Activated CD4-positive, alpha-beta memory T cell treated with anti-CD3 and anti-CD28 coated beads, Interleukin-2, amount 10 ng/mL, durations not matched to agents 7 days and 5 days (primary cell): ENCODE data around the gene WIPI1. TPM values are rescaled to one million over a fixed set of nuclear protein-coding genes. Genes with fewer than 3 reads are reported as not detected.

Source experiments
- CTCF ChIA-PET: fragments of 350-600 bp; sonication (Branson Sonifier 250); formaldehyde crosslinking; loops from one replicate; lab custom pipeline; 2021; ENCODE audit warnings: antibody characterized with exemption, inconsistent platforms; lab: Charles Lee
- POLR2A ChIA-PET: fragments of 350-600 bp; sonication (Branson Sonifier 250); formaldehyde crosslinking; loops from one replicate; lab custom pipeline; 2021; ENCODE audit warnings: antibody characterized with exemption; lab: Charles Lee
- DNase-seq: peaks from one replicate; pipeline ENCODE4 v3.0.0-alpha.2; 2020
- H3K27ac Mint-ChIP-seq: one replicate; pipeline ENCODE4 v1.8.0; 2021; ENCODE audit warnings: mild to moderate bottlenecking, mixed read lengths
- H3K27me3 Mint-ChIP-seq: one replicate; pipeline ENCODE4 v1.8.0; 2021; ENCODE audit warnings: mixed read lengths
- H3K36me3 Mint-ChIP-seq: one replicate; pipeline ENCODE4 v1.8.0; 2021; ENCODE audit warnings: low read depth, mixed read lengths
- H3K4me1 Mint-ChIP-seq: one replicate; pipeline ENCODE4 v1.8.0; 2021; ENCODE audit warnings: mixed read lengths
- H3K4me3 Mint-ChIP-seq: one replicate; pipeline ENCODE4 v1.8.0; 2021; ENCODE audit warnings: mild to moderate bottlenecking, mixed read lengths
- H3K9me3 Mint-ChIP-seq: one replicate; pipeline ENCODE4 v1.8.0; 2021; ENCODE audit warnings: mixed read lengths
- total RNA-seq, 2 experiments: library from RNA; stranded (reverse); gene quantifications; one replicate each; pipeline ENCODE4 v1.2.3, GENCODE V29; 2021

The WIPI1 gene
- total RNA-seq, 2 experiments from 2014 or later: 60.0 to 62.7 TPM

- Mint-ChIP-seq H3K27ac (peak overlapping the region; percentile 79), H3K27me3 (no peaks in the 10 kb centered on the region), H3K36me3 (peaks cover 28% of the 10 kb centered on the region), H3K9me3 (peaks cover 8% of the 10 kb centered on the region), H3K4me1 (peaks cover 40% of the 10 kb centered on the region), H3K4me3 (no peak overlapping the region)
- POLR2A ChIA-PET: interaction anchor here (2.5 to 3.9 kb wide), 2 partner anchors 46 to 109 kb away, joined by 13 to 53 read pairs; partner anchors contain the start of genes ARSG and SLC16A6
- CTCF ChIA-PET: interaction anchor here (0.6 to 2.3 kb wide), 7 partner anchors 17 to 228 kb away, joined by 3 to 14 read pairs (median 3); no protein-coding TSS in a partner anchor
- DNase-seq: no peak
Observed at GRCh38 chr17:68400404-68400735, 56.9 kb downstream of the WIPI1 start.

DNA sequence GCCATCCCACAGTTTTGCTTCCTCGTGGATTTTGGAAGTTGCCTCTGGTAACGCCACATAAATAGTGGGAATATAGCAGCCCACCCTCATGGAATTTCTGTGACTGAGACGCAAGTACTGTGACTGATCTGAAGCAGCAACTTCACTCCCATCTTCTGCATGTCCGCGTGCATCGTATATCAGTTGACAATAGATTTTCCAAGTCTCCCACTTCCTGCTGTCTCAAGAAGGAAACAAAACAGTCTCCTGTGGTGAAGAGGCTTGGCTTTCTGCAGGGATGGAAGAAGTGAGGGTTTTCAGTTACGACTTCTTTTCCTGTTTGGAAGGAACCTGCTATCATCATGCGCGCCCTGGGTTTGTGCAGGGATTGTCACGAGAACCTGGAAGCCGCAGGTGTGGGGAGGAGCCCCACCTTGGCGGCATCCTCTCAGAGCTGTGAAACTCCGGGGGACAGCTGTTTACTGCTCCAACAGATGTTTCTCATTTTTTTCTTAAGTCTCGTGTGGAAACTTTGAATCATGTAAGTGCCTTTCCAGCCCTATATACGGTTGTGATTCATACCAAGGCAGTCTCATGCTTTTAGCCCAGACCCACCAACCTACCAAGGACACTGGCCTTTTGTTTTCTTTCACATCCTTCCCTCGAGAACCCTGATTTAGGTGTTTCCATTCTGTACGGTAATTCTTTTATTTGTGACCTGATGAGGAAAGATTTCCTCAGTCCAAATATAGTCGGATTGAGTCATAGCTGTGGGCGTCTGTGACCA, 57.5 kb downstream of the WIPI1 start:
- peak overlapping the region; percentile 79 for H3K27ac Mint-ChIP-seq
- ChIA-PET POLR2A (interaction anchor here (0.9 to 3.9 kb wide), 13 partner anchors 32 to 138 kb away, joined by 3 to 53 read pairs (median 5); partner anchors contain the start of genes ARSG and SLC16A6), CTCF (interaction anchor here (0.6 to 2.3 kb wide), 36 partner anchors 12 to 241 kb away, joined by 3 to 27 read pairs (median 4); partner anchors contain the start of genes AMZ2, ARSG and SLC16A6)
- no peak overlapping the region for H3K4me3 Mint-ChIP-seq
- DNase-seq: peak; percentile 51
- H3K36me3 Mint-ChIP-seq: peaks cover 27% of the 10 kb centered on the region
- H3K9me3 Mint-ChIP-seq: peaks cover 6% of the 10 kb centered on the region
- peaks cover 40% of the 10 kb centered on the region for H3K4me1 Mint-ChIP-seq
- H3K27me3 Mint-ChIP-seq: no peaks in the 10 kb centered on the region

GRCh38 chr17:68398691-68399637, 58.3 kb downstream of the WIPI1 start:
- CTCF ChIA-PET: interaction anchor here (0.9 to 2.3 kb wide), 42 partner anchors 8 to 240 kb away, joined by 3 to 27 read pairs (median 4); partner anchors contain the start of genes AMZ2, ARSG and SLC16A6
- Mint-ChIP-seq H3K27ac (peak overlapping the region; percentile 79), H3K36me3 (peaks cover 23% of the 10 kb centered on the region), H3K4me3 (no peak overlapping the region), H3K4me1 (peaks cover 40% of the 10 kb centered on the region), H3K9me3 (no peaks in the 10 kb centered on the region), H3K27me3 (no peaks in the 10 kb centered on the region)
- peak; percentile 49 for DNase-seq
- POLR2A ChIA-PET: interaction anchor here (0.7 to 3.9 kb wide), 19 partner anchors 13 to 151 kb away, joined by 3 to 53 read pairs (median 5); partner anchors contain the start of genes AMZ2, ARSG, SLC16A6 and WIPI1

- H3K27ac Mint-ChIP-seq: peak overlapping the region; percentile 16
- no peak for DNase-seq
- H3K4me1 Mint-ChIP-seq: peaks cover 40% of the 10 kb centered on the region
- H3K9me3 Mint-ChIP-seq: no peaks in the 10 kb centered on the region
- H3K4me3 Mint-ChIP-seq: no peak overlapping the region
- H3K27me3 Mint-ChIP-seq: no peaks in the 10 kb centered on the region
- CTCF ChIA-PET: interaction anchor here (1.2 to 1.4 kb wide), 2 partner anchors 46 to 51 kb away, joined by 3 read pairs; no protein-coding TSS in a partner anchor
- peaks cover 16% of the 10 kb centered on the region for H3K36me3 Mint-ChIP-seq
- POLR2A ChIA-PET: interaction anchor here (1.4 kb wide), 1 partner anchor 106 kb away, joined by 6 read pairs; the partner anchor contains the start of genes ARSG and SLC16A6
Observed at GRCh38 chr17:68397108-68397536, 60.2 kb downstream of the WIPI1 start.

GRCh38 chr17:68396226-68397107, 60.8 kb downstream of the WIPI1 start:
- H3K4me3 Mint-ChIP-seq: no peak overlapping the region
- ChIA-PET POLR2A (interaction anchor here (1.4 kb wide), 1 partner anchor 105 kb away, joined by 6 read pairs; the partner anchor contains the start of genes ARSG and SLC16A6), CTCF (interaction anchor here (1.2 to 1.4 kb wide), 2 partner anchors 45 to 51 kb away, joined by 3 read pairs; no protein-coding TSS in a partner anchor)
- H3K4me1 Mint-ChIP-seq: peaks cover 39% of the 10 kb centered on the region
- DNase-seq: no peak
- H3K27ac Mint-ChIP-seq: peak overlapping the region; percentile 16
- H3K27me3 Mint-ChIP-seq: no peaks in the 10 kb centered on the region
- H3K9me3 Mint-ChIP-seq: no peaks in the 10 kb centered on the region
- H3K36me3 Mint-ChIP-seq: peaks cover 16% of the 10 kb centered on the region

DNA sequence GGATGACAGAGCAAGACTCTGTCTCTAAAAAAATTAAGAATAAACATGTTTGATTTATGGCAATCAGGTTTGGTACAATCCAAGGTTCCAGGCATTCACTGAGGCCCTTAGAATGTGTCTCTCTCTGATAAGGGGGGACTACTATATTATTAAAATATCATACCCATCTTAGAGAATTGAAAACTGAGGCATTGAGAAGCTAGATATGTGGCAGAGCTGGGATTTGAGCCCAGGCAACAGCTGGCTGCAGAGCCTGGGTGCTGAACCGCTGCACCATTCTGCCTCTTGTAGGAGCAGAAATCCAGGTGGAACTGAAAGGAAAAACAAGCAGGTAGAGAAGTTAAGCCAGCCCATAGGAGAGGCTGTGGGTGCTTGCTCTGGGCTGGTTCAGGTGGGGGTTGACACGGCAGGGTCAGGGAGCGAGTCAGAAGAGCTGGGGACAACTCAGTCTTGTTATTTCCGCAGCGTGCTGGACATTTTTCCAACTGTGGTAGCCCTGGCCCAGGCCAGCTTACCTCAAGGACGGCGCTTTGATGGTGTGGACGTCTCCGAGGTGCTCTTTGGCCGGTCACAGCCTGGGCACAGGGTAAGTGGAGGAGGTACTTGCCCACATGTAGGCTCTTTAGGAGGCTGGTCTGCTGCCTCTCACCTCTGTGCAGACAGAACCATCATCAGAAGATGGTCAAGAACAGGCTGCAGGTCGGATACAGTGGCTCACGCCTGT, 62.5 kb downstream of the WIPI1 start:
- Mint-ChIP-seq H3K36me3 (peaks cover 16% of the 10 kb centered on the region), H3K9me3 (no peaks in the 10 kb centered on the region), H3K4me1 (peaks cover 28% of the 10 kb centered on the region), H3K27ac (no peak overlapping the region), H3K27me3 (no peaks in the 10 kb centered on the region), H3K4me3 (no peak overlapping the region)
- ChIA-PET CTCF (no interaction called here), POLR2A (no interaction called here)
- no peak for DNase-seq

DNA sequence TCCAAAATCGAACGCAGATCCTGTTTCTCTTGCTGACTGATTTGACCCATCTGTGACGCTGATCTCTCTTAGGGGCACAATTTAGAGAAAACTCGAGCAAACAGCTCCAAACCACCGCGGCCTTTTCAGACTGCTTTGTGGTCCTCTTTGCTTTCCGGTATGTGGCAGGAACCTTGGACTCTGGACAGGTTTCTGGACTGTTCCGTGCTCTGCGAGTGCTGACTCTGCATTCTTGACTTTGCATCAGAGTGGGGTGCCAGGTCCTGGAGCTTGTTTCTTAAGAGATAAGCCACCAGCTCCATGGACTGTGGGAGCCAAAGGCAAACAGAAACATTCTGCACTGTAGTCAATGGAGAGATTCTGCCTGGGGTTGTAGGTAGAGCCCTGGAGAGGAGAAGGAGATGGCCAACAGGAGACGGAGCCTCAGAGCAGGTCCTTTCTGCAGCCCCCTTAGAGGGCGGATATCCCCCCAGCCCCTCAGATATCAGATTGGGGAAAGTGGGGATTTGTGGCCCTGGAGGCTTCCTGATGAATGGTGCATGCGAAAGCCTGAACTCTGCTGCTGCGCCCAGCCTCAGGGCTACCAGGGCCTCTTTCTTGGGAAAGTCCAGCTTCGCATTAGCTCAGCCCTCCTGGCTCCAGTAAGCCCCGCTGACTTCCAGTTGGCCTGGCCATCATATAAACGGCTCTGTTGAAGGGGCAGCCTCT, 65.6 kb downstream of the WIPI1 start:
- Mint-ChIP-seq H3K36me3 (peaks cover 16% of the 10 kb centered on the region), H3K4me1 (peaks cover 3% of the 10 kb centered on the region), H3K27me3 (no peaks in the 10 kb centered on the region), H3K4me3 (no peak overlapping the region), H3K9me3 (no peaks in the 10 kb centered on the region), H3K27ac (no peak overlapping the region)
- ChIA-PET POLR2A (no interaction called here), CTCF (no interaction called here)
- DNase-seq: no peak

DNA sequence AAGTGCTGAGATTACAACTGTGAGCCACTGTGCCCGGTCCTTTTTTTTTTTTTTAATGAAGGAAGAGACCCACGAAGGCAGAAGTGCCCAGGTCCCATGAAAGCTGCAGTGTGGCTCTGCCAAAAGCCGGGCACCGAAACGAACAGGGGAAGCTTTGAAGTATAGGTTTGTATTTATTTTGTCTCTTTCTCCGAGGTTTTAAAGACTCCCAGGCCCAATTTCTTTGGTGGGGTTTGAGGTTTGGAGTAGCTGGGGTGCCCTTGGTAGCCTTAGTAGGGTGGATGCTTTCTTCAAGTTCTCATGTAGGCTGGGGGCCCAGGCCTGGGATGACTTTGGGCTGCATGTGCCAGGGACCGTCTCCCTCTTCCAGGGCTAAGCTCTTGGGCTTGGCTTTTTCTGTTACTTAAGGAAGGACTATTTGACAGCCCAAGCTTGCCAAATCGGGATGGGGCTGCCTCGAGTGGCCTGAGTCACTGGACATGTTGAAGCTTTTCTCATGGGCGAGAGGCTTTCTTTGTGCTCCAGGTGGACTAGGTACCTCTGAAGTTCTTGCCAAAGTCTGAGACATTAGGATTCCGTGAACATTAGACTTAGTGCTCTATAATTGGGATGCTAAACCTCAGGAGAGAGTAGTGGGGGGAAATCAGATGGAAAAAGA, 66.3 kb downstream of the WIPI1 start:
- no peaks in the 10 kb centered on the region for H3K9me3 Mint-ChIP-seq
- CTCF ChIA-PET: no interaction called here
- peaks cover 11% of the 10 kb centered on the region for H3K36me3 Mint-ChIP-seq
- no peak overlapping the region for H3K27ac Mint-ChIP-seq
- no peak for DNase-seq
- H3K27me3 Mint-ChIP-seq: no peaks in the 10 kb centered on the region
- POLR2A ChIA-PET: no interaction called here
- H3K4me1 Mint-ChIP-seq: no peaks in the 10 kb centered on the region
- H3K4me3 Mint-ChIP-seq: no peak overlapping the region

GRCh38 chr17:68389041-68389440, 68.3 kb downstream of the WIPI1 start:
- ChIA-PET CTCF (interaction anchor here (0.7 to 2.5 kb wide), 2 partner anchors 10 to 42 kb away, joined by 3 to 7 read pairs; no protein-coding TSS in a partner anchor), POLR2A (interaction anchor here (1.6 kb wide), 1 partner anchor 97 kb away, joined by 4 read pairs; no protein-coding TSS in a partner anchor)
- Mint-ChIP-seq H3K4me3 (no peak overlapping the region), H3K4me1 (peaks cover 7% of the 10 kb centered on the region), H3K9me3 (no peaks in the 10 kb centered on the region), H3K27me3 (no peaks in the 10 kb centered on the region), H3K27ac (no peak overlapping the region), H3K36me3 (peaks cover 2% of the 10 kb centered on the region)
- DNase-seq: no peak

DNA sequence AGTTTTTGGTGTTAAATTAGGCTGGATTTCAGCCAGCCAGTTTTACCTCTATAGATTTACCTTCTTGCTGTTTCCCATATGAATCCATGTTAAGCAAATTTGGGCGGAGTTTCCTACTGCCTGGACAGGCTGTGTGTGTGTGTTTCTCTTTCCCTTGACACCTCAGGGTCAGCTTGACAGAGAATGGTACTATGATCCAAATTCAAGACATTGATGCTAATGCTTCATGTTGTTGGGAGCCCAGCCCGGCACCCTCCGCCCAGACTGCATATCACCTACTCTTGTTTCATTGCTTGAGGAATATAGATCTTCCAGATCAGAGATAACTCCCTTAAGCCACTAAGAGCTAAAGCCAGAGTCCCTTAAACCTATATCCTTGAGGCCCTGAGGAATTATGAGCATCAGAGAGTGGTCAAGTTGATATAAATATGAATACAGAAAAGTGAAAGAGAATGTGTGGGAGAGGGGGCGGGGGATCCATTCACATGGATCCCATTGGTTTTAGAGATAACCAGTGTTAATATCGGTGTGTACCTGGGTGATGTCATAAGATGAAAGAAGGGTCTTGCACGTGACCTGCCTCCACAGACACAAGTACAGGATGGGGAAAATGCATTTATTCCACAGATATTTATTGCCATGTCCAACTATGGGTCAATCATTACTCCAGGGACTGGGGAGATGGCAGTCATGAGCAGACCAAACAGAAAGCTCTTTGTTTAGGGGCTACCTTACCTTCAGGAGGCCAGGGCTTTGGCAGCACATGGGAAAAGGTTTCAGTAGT, 69.7 kb downstream of the WIPI1 start:
- POLR2A ChIA-PET: no interaction called here
- peaks cover 19% of the 10 kb centered on the region for H3K4me1 Mint-ChIP-seq

More for the DNA sequence above, 69.7 kb downstream of the WIPI1 start:
- CTCF ChIA-PET: interaction anchor here (0.9 to 2.5 kb wide), 2 partner anchors 12 to 37 kb away, joined by 3 to 7 read pairs; no protein-coding TSS in a partner anchor
- DNase-seq: no peak
- no peaks in the 10 kb centered on the region for H3K9me3 Mint-ChIP-seq
- H3K27ac Mint-ChIP-seq: no peak overlapping the region
- H3K36me3 Mint-ChIP-seq: no peaks in the 10 kb centered on the region
- H3K4me3 Mint-ChIP-seq: no peak overlapping the region
- H3K27me3 Mint-ChIP-seq: no peaks in the 10 kb centered on the region
